Activated CD4-positive, alpha-beta T cell treated with anti-CD3 and anti-CD28 coated beads, Interleukin-2, amount 50 U/mL, for 24 hours (primary cell): Measurements from ENCODE around the gene RPTOR.
"Not testable (repeated sequence)": the region's sequence is repeated elsewhere in the genome, so short reads cannot be mapped to it uniquely, and the experiment has no call there.

Experiments
- DNase-seq, 2 donors: peaks; one replicate each; pipeline ENCODE4 v3.0.0-alpha.2; 2020; ENCODE audit warnings: low read depth in 1 of 2, low spot score in 1 of 2

RPTOR gene

DNA sequence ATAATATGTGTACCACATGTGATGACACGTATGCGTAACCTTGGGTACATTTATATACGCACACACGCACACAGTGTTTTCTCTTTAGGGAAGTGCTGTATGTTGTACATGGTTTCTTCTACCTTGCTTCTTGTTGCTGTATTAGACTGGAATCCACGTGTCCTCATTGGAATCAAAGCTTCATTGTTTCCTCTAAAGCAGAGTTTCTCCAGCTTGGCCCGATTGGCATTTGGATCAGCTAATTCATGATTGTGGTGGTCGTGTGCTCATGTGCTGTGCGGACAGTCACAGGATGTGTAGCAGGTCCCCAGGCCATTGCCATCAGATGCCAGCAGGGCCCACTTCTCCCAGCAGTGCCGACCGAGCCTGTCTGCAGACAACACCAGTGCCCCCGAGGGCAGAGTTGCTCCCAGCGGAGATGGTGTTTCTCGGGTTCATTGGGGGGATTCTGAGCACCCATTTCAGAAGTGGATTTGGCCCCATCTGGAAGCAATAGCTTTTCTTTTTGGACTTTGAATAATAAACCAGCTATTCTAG, 148.4 kb downstream of the RPTOR start:
- DNase-seq, result no peak

GRCh38 chr17:80693511-80693910, 148.9 kb downstream of the RPTOR start:
- no peak for DNase-seq

- DNase-seq, result no peak
Observed at GRCh38 chr17:80694085-80694991, 149.7 kb downstream of the RPTOR start.

GRCh38 chr17:80694992-80695912, 150.6 kb downstream of the RPTOR start:
- no peak for DNase-seq

DNA sequence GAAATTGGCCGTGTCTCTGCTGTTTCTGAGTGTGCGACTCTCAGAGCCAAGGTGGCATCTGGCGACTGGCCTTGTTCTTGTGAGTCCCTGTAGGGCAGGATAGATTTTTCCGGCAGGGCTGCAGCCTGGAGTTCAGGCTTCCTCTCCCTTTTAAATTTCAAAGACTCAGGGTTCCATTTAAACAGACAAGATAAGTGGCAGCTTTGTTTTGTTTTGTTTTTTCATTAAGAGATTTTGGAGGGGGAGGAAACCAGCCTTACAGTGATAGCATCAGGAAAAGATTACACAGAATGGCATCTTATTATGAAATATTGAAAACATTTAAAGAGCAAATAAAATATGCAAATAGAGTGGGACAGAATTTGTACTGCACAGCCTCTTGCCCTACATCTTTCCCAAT, 151.3 kb downstream of the RPTOR start:
- DNase-seq, result no peak

- DNase-seq, result no peak
Observed at GRCh38 chr17:80696456-80696855, 151.8 kb downstream of the RPTOR start.

GRCh38 chr17:80696964-80697363, 152.3 kb downstream of the RPTOR start:
- DNase-seq, result no peak

- no peak for DNase-seq
Observed at GRCh38 chr17:80698297-80698696, 153.7 kb downstream of the RPTOR start.

DNA sequence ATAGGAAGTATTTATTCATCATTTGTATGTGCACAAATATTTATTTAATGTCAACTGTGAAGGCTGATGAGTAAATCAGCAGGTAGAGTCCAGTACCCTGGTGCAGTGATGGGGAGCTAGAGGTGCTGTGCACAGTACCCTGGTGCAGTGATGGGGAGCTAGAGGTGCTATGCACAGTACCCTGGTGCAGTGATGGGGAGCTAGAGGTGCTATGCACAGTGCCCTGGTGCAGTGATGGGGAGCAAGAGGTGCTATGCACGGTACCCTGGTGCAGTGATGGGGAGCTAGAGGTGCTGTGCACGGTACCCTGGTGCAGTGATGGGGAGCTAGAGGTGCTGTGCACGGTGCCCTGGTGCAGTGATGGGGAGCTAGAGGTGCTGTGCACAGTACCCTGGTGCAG, 154.6 kb downstream of the RPTOR start:
- DNase-seq, result not testable (repeated sequence)

DNA sequence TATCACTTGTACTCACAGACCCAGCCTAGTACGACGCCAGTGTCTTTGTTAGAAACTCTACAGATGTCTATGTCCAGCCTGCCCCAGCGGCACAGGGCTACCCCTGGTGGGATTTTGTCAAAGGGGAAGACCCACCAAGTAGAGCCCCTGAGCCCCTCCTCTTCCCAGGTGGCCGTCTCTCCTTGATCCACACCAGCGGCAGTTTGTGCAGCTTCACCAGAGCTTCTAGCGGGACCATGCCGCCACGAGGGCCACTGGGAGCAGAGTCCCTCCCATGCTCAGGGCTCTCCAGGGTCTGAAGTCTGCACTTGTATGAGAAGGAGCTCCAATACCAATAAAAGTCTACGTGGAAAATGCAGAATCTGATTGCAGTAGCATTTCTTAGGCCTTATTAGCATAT, 157.1 kb downstream of the RPTOR start:
- DNase-seq, result no peak

- no peak for DNase-seq
Observed at GRCh38 chr17:80702315-80703141, 157.9 kb downstream of the RPTOR start.

DNA sequence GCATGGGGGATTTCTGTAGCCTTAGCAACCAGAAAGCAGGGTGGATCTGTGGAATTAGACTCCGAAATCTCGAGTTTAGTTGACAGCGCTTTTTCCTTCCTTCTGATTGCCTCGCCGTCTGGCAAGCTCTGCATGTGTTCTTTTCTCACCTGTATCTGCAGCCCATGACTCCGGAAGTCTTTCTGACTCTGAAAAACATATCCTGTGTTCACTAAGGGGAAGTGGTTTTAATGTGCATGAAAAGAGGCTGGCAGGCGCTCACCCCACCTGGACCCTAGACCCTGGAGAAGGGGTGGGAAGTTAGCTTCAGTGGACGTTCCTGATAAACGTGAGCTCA, 158.5 kb downstream of the RPTOR start:
- no peak for DNase-seq

DNA sequence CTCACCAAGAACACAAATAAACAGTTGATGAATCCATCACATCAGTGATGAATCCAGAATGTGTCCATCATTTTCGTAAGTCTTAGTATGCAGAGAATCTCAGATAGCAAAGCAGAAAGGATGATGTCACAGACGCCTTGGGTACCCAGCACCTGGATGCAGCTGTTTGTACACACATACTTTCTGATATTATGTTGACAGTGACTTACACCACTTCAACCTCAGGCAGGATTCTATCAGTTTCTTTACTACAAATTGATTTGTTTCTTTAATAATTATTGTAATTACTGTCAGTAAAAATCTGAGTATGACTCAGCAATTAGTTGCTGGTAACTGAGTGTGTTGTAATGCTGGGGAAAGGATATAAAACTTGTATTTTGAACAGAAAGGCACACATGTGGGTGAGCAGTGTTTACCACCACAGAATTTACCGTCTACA, 159.8 kb downstream of the RPTOR start:
- no peak for DNase-seq

DNA sequence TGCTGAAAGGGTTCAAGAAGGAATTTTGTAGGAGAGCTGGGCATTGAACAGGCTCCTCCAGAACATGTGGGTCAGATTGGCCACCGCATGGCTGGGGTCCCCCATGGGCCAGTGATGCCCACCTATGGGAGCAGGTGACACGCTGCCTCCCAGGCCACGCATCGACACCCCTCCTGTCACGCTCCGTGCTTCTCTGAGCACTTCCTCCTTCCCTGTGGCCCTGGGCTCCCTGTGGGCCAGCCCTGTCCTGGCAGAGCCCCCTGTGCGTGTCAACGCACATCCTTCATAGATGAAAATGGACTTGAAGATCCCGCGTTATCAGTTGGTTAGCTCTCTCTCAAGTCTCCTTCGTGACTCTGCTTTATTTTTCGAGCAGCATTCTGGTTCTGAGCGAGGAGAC, 160.3 kb downstream of the RPTOR start:
- no peak for DNase-seq

DNA sequence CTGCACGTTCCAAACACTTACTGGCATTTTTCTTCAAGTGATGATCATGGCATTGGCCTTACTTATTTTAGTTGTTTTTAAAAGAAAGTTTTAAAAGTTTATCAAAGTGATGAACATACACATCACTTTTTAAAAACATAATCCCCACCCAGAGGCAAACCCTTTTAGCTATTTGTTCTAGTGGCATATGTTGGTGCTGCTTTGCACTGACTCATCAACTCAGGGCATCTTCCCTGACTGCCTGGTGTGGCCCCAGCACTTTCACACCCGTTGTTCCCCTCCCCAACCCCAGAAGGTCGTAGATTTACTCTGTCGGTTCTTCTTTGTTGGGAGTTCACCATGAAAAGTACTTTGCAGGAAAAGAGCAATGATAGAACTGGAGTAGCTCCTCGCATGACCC, 161.3 kb downstream of the RPTOR start:
- DNase-seq, result no peak

DNA sequence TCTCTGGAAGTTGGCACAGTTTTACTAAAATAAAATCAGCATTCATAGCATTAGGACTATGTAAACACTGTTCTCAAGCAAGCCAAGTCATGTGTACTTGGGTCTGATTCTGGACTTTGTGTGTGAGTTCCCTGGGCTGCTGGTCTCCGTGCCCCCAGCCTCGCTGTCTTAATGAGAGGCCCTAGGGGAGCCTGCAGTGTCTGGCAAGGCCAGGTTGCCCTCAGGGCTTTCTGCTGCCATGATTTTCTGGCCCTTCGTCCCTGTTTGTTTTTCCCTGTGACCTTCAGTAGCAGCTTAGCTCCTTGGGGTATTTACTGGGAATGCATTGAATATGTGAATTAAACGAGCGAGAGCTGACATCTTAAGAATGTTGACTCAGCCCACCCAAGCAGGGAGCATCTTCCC, 161.8 kb downstream of the RPTOR start:
- DNase-seq, result no peak

DNA sequence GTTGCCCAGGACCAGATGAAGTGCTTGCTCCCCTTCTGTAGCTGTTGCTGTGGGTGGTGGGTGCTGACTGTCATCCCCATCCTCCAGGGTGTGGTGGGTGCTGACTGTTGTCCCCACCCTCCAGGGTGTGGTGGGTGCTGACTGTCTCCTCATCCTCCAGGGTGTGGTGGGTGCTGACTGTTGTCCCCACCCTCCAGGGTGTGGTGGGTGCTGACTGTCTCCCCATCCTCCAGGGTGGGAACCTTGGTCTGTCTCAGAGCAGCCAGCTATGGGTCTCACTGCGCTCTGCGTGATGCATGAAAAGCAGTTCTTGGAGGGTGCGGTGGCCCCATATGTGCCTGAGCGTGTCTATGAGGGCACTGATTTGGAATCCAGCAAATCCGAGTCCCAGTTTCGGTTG, 163.8 kb downstream of the RPTOR start:
- no peak for DNase-seq

DNA sequence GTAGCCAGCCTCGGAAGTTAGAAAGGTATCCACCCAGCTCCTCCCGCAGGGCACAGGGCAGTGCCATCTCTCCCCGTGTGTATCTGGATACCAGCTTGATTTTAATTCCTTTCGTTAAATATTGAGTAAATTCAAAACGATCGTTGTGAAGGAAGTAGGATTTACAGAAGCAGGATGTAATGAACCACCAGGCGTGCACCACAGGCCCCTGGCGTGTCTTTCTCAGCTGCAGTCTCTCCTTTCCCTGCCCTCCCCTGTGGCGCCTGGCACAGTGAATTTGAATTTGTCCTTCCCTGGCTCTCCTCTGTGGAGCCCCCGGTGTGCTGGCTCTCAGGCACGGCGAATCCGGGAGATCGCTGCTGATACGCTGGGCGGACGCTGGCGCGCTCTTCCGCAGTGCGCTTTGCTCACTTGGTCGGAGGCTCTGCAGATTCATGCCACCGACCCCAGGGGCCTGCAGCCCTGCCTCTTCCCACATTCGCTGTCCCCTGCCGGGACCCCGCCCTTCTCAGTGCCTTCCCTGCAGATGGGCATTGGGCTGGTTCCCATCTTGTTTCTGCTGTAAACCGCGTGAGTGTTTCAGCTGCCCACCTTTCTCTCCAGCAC, 164.6 kb downstream of the RPTOR start:
- no peak for DNase-seq

DNA sequence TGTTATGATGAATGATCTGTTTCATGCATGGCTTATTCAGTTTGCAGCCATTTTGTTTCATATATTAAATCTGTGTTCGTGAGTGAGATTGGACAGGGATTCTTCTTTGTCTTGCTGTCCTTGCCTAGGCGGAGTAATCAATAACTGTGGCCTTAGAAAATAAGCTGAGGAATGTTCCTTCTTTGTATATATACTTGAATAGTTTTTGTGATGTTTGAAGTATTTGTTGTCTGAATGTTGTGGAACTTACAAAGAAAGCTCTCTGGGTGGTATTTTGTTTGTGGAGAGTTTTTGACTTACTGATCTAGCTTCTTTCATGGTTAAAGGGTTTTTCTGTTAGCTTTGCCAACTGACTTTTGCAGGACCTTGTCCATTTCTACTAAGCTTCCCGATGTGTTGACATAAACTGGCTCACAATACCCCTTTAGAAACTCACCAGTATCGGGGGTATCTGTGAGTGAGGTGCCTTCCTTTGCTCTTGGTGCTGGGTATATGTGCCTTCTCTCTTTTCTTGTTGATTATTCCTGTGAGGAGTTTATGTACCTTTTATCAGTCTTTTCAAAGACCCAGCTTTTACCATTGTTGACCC, 166.2 kb downstream of the RPTOR start:
- no peak for DNase-seq

DNA sequence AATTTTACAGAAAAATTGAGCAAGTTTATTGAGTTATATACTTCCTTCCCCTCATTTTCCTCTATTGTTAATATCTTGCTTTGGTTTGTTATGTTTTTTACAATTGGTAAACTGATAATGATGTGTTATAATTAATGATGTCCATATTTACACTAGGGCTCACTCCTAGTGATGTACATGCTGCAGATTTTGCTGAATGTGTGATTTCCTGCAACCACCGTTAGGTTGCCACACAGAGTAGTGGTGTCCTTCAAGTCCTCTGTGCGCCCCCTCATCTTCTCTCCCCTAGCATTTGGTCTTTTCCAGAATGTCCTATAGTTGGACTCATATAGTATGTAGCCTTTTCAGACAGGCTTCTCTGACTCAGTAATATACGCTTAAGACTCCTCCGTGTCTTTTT, 167.5 kb downstream of the RPTOR start:
- DNase-seq, result no peak
